Brain microvascular endothelial cell (primary cell): ENCODE data around the gene GSDME.

ENCODE experiments used
- DNase-seq: peaks from one replicate; pipeline ENCODE4 v3.0.0-alpha.2; 2020
- H3K27ac ChIP-seq: fragments of 250-450 bp; sonication (Bioruptor Pico); 2 replicates; pipeline ENCODE4 v1.5.1; 2020; ENCODE audit warnings: mild to moderate bottlenecking, moderate library complexity
- H3K27me3 ChIP-seq: fragments of 250-450 bp; sonication (Bioruptor Pico); replicated peaks from 2 replicates; pipeline ENCODE4 v1.5.1; 2020; ENCODE audit warnings: mild to moderate bottlenecking
- H3K36me3 ChIP-seq: fragments of 250-450 bp; sonication (Bioruptor Pico); replicated peaks from 2 replicates; pipeline ENCODE4 v1.5.1; 2020; ENCODE audit warnings: mild to moderate bottlenecking
- H3K4me3 ChIP-seq: 2 replicates; pipeline ENCODE4 v1.5.1; 2011; ENCODE audit warnings: low read depth, mild to moderate bottlenecking, control low read depth, low read length, moderate library complexity
- CTCF ChIP-seq: IDR thresholded peaks from 2 replicates; pipeline ENCODE4 v1.5.1; 2011; ENCODE audit warnings: low read depth, mild to moderate bottlenecking, moderate library complexity, low read length, control low read depth, inconsistent platforms; ENCODE audit errors: missing control alignments
- in situ Hi-C: cut with HindIII; loops from 2 replicates; pipeline ENCODE4 v1.10.0; 2017; ENCODE audit warnings: low sequenced_read_pairs, low pct_ligation_motif_present

GSDME gene

GRCh38 chr7:24762771-24763170, 5.5 kb upstream of the GSDME start:
- H3K27me3 ChIP-seq = no peaks in the 10 kb centered on the region

GRCh38 chr7:24760968-24761367, 3.7 kb upstream of the GSDME start:
- no peaks in the 10 kb centered on the region for H3K36me3 ChIP-seq
- DNase-seq = no peak
- no peak for TF ChIP-seq CTCF
- in situ Hi-C loops = no loop called here
- H3K4me3 ChIP-seq = no peak overlapping the region
- H3K27me3 ChIP-seq = no peaks in the 10 kb centered on the region
- H3K27ac ChIP-seq = no peak overlapping the region

More at GRCh38 chr7:24762771-24763170, 5.5 kb upstream of the GSDME start:
- H3K4me3 ChIP-seq = no peak overlapping the region
- TF ChIP-seq CTCF = no peak
- no peak overlapping the region for H3K27ac ChIP-seq
- DNase-seq = no peak
- no peaks in the 10 kb centered on the region for H3K36me3 ChIP-seq
- in situ Hi-C loops = no loop called here

- DNase-seq = peak; percentile 12
- in situ Hi-C loops = no loop called here
- peak overlapping the region; percentile 33 for H3K27ac ChIP-seq
- no peaks in the 10 kb centered on the region for H3K27me3 ChIP-seq
- no peaks in the 10 kb centered on the region for H3K36me3 ChIP-seq
- no peak for TF ChIP-seq CTCF
- H3K4me3 ChIP-seq = peak overlapping the region; percentile 75
These were observed 515 bp downstream of the GSDME start for GRCh38 chr7:24756545-24757352.

GRCh38 chr7:24755541-24756407, 1.5 kb downstream of the GSDME start:
- no peak overlapping the region for H3K27ac ChIP-seq
- no peaks in the 10 kb centered on the region for H3K27me3 ChIP-seq
- in situ Hi-C loops = no loop called here
- peak; percentile 26 for DNase-seq
- H3K4me3 ChIP-seq = no peak overlapping the region
- no peaks in the 10 kb centered on the region for H3K36me3 ChIP-seq
- no peak for TF ChIP-seq CTCF

- no peak for TF ChIP-seq CTCF
- H3K27ac ChIP-seq = no peak overlapping the region
- in situ Hi-C loops = no loop called here
- no peaks in the 10 kb centered on the region for H3K27me3 ChIP-seq
- DNase-seq = no peak
- no peak overlapping the region for H3K4me3 ChIP-seq
- H3K36me3 ChIP-seq = no peaks in the 10 kb centered on the region
These were observed 2.3 kb downstream of the GSDME start for GRCh38 chr7:24754906-24755506.
